ENCODE results near the gene SAMD1. TPM values are rescaled to one million over a fixed set of nuclear protein-coding genes. Genes with fewer than 3 reads are reported as not detected.

The SAMD1 gene
- total RNA-seq, 1 experiment from 2014 or later = 62.2 TPM

DNA sequence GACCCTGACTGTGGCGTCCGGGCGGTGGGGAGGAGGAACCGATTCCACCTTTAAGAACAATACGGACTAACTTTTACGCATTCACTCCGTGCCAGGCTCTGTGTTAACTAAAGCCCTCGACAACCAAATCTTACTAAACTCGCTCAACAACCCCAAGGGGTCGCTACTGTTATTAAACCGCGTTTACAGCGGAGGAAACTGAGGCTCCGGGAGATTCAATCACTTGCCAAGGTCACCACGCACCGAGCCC lies 1.2 kb downstream of the SAMD1 start:
- no TSS peak for BruUV-seq (replicated peaks)
- no peaks in the 10 kb centered on the region for H3K27me3 ChIP-seq (ENCODE audit: low read length)
- DNase-seq (peak; percentile 21), ATAC-seq (no peak)
- H3K36me3 ChIP-seq (ENCODE audit: low read depth, low read length) = peaks cover 6% of the 10 kb centered on the region
- H4K20me1 ChIP-seq (ENCODE audit: low read length) = no peaks in the 10 kb centered on the region
- H3F3A ChIP-seq (ENCODE audit: low read length, unreplicated experiment) = no peaks in the 10 kb centered on the region
- peak overlapping the region; percentile 51 for H2AFZ ChIP-seq (ENCODE audit: low read length)
- no peaks in the 10 kb centered on the region for H3K79me2 ChIP-seq (ENCODE audit: low read length)
- H3K4me1 ChIP-seq (ENCODE audit: insufficient read depth, low read length) = peaks cover 8% of the 10 kb centered on the region; the same call in 1 of the 2 replicates
- no peak for TF ChIP-seq EZH2 (IDR thresholded peaks at IDR 0.05; ENCODE audit: low read length, unreplicated experiment)
- TF ChIP-seq, protein P1, sequence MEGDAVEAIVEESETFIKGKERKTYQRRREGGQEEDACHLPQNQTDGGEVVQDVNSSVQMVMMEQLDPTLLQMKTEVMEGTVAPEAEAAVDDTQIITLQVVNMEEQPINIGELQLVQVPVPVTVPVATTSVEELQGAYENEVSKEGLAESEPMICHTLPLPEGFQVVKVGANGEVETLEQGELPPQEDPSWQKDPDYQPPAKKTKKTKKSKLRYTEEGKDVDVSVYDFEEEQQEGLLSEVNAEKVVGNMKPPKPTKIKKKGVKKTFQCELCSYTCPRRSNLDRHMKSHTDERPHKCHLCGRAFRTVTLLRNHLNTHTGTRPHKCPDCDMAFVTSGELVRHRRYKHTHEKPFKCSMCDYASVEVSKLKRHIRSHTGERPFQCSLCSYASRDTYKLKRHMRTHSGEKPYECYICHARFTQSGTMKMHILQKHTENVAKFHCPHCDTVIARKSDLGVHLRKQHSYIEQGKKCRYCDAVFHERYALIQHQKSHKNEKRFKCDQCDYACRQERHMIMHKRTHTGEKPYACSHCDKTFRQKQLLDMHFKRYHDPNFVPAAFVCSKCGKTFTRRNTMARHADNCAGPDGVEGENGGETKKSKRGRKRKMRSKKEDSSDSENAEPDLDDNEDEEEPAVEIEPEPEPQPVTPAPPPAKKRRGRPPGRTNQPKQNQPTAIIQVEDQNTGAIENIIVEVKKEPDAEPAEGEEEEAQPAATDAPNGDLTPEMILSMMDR (conservative IDR thresholded peaks at IDR 0.05; ENCODE audit: low read depth, low read length) = peak; percentile 39; the same call in 1 of the 2 replicates
- H3K9me2 ChIP-seq (replicated peaks; ENCODE audit: low read length) = no peaks in the 10 kb centered on the region
- intact Hi-C loops (cut with micrococcal nuclease) = no loop called here
- peak overlapping the region; percentile 80 for H3K4me2 ChIP-seq (ENCODE audit: low read length)
- H3K4me3 ChIP-seq (ENCODE audit: low read length) = peak overlapping the region; percentile 67
- POLR2A ChIA-PET (ENCODE audit: unreplicated experiment) = no interaction called here
- no peak overlapping the region for H3K9ac ChIP-seq (ENCODE audit: low read length)
- no peak overlapping the region for H3K27ac ChIP-seq (ENCODE audit: low read length)
- peaks cover 7% of the 10 kb centered on the region; the same call in 1 of the 2 replicates for H3K9me3 ChIP-seq (ENCODE audit: low read length)
- CTCF ChIA-PET = no interaction called here

DNA sequence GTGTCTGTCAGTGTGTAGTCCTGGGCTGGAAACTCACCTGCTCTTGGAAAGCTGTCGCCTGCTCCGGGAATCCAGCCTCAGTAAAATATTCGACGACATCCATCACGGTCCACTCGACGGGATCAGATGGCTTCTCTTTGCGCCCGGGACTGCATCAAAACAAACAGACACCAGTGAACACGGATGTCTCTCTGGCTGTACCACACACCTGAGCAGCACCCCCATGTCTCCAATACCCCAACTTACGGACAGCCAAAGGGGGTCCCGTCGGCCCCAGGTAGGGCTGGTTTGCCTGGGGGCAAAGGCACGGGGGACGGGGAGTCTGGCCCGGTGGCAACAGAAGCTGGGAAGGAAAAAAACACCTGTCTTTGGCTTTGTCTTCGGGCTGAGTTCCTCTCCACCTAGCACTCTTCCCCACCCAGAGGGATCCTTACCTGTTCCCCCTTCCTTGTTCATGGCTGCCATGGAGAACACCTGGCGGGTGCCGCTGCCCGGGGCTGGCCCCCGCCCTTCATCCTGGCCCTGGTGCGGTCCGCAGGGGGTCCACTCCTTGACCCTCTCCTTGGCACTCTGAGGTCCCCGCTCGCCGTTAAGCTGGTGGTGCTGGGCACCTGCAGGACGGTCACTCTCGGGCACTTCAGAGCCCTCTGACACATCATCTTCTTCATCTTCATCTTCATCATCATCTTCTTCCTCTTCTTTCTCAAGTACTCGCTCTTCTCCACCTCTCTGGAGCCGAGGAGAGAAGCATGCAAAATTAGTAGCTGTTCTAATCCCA lies 1.7 kb downstream of the SAMD1 start:
- ChIA-PET POLR2A (ENCODE audit: unreplicated experiment) (no interaction called here), CTCF (no interaction called here)
- Histone ChIP-seq H3K4me2 (ENCODE audit: low read length) (peak overlapping the region; percentile 80), H3K9me3 (ENCODE audit: low read length) (peaks cover 7% of the 10 kb centered on the region; the same call in 1 of the 2 replicates), H4K20me1 (ENCODE audit: low read length) (no peaks in the 10 kb centered on the region), H2AFZ (ENCODE audit: low read length) (0 out of 2 replicates have a peak overlapping the region, but pooled peaks have one; percentile 51), H3F3A (ENCODE audit: low read length, unreplicated experiment) (no peaks in the 10 kb centered on the region), H3K9ac (ENCODE audit: low read length) (no peak overlapping the region), H3K27ac (ENCODE audit: low read length) (no peak overlapping the region), H3K36me3 (ENCODE audit: low read depth, low read length) (peaks cover 6% of the 10 kb centered on the region), H3K4me3 (ENCODE audit: low read length) (peak overlapping the region; percentile 67), H3K9me2 (replicated peaks; ENCODE audit: low read length) (no peaks in the 10 kb centered on the region), H3K79me2 (ENCODE audit: low read length) (no peaks in the 10 kb centered on the region), H3K4me1 (ENCODE audit: insufficient read depth, low read length) (peaks cover 8% of the 10 kb centered on the region; the same call in 1 of the 2 replicates), H3K27me3 (ENCODE audit: low read length) (no peaks in the 10 kb centered on the region)
- intact Hi-C loops (cut with micrococcal nuclease) = no loop called here
- ATAC-seq (no peak), DNase-seq (no peak)
- TF ChIP-seq EZH2phosphoT487 (IDR thresholded peaks at IDR 0.05; ENCODE audit: borderline replicate concordance, low read length) (no peak), EZH2 (IDR thresholded peaks at IDR 0.05; ENCODE audit: low read length, unreplicated experiment) (no peak)
- TF ChIP-seq, protein P1 (conservative IDR thresholded peaks at IDR 0.05; ENCODE audit: low read depth, low read length) = no peak
- TSS peak; percentile 9 for BruUV-seq (replicated peaks)

DNA sequence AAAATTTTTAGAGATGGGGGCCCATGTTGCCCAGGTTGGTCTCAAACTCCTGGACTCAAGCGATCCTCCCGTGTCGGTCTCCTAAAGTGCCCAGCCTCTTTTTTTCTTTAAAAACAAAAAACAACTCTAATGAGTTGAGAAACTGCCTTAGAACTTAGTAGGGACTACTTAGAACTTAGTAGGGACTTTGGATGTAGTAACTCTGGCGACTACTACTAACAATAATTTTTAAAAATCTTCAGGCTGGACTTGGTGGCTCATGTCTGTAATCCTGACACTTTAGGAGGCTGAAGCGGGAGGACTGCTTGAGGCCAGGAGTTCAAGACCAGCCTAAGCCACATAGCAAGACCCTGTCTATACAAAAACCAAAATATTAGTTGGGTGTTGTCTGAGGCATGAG lies 4.5 kb downstream of the SAMD1 start:
- ATAC-seq (no peak), DNase-seq (no peak)
- no peaks in the 10 kb centered on the region; the same call in 1 of the 2 replicates for H3K36me3 ChIP-seq (ENCODE audit: low read depth, low read length)
- intact Hi-C loops (cut with micrococcal nuclease) = no loop called here
- no peak overlapping the region for H3K27ac ChIP-seq (ENCODE audit: low read length)
- no peaks in the 10 kb centered on the region for H3K27me3 ChIP-seq (ENCODE audit: low read length)
- POLR2A ChIA-PET (ENCODE audit: unreplicated experiment) = no interaction called here
- H3K4me1 ChIP-seq (ENCODE audit: insufficient read depth, low read length) = peaks cover 9% of the 10 kb centered on the region
- H3K4me3 ChIP-seq (ENCODE audit: low read length) = no peak overlapping the region
- no peaks in the 10 kb centered on the region for H3K9me2 ChIP-seq (replicated peaks; ENCODE audit: low read length)
- CTCF ChIA-PET = no interaction called here
- no TSS peak for BruUV-seq (replicated peaks)
- H3K9ac ChIP-seq (ENCODE audit: low read length) = no peak overlapping the region
- no peaks in the 10 kb centered on the region for H3K9me3 ChIP-seq (ENCODE audit: low read length)
- TF ChIP-seq EZH2 (IDR thresholded peaks at IDR 0.05; ENCODE audit: low read length, unreplicated experiment) = no peak
- no peak for TF ChIP-seq EZH2phosphoT487 (IDR thresholded peaks at IDR 0.05; ENCODE audit: borderline replicate concordance, low read length)
- TF ChIP-seq, protein P1 (conservative IDR thresholded peaks at IDR 0.05; ENCODE audit: low read depth, low read length) = no peak
- H2AFZ ChIP-seq (ENCODE audit: low read length) = no peak overlapping the region
- no peak overlapping the region for H3K4me2 ChIP-seq (ENCODE audit: low read length)
- H4K20me1 ChIP-seq (ENCODE audit: low read length) = no peaks in the 10 kb centered on the region
- H3K79me2 ChIP-seq (ENCODE audit: low read length) = 0 out of 2 replicates have a peak, but pooled peaks cover 7% of the 10 kb centered on the region
- no peaks in the 10 kb centered on the region for H3F3A ChIP-seq (ENCODE audit: low read length, unreplicated experiment)

Measured in PC-3 (cell line).